Prostate gland (tissue), 2 donors: ENCODE data around the gene ARHGEF38. TPM values are rescaled to one million over a fixed set of nuclear protein-coding genes. Genes with fewer than 3 reads are reported as not detected.

Experiments
- DNase-seq: peaks from one replicate; pipeline ENCODE4 v3.0.0-alpha.2; 2019; ENCODE audit warnings: low spot score
- H3K27ac ChIP-seq, 2 donors: fragments of 200-600 bp; sonication (generic); 2 replicates each; pipeline ENCODE4 v1.5.1; 2017 to 2019
- H3K27me3 ChIP-seq: fragments of 200-600 bp; sonication (generic); replicated peaks from 2 replicates; pipeline ENCODE4 v1.5.1; 2019; ENCODE audit not compliant: insufficient read depth
- H3K36me3 ChIP-seq, 2 donors: fragments of 200-600 bp; sonication (generic); 1 replicate in 1 of 2; 2 replicates in 1 of 2; pipeline versions ENCODE4 v1.5.1 to v1.8.1; 2017 to 2019
- H3K4me1 ChIP-seq: fragments of 200-600 bp; sonication (generic); replicated peaks from 2 replicates; pipeline ENCODE4 v1.5.1; 2019
- H3K4me3 ChIP-seq, 2 donors: fragments of 200-600 bp; sonication (generic); 2 replicates each; pipeline ENCODE4 v1.5.1; 2017 to 2019
- H3K9me3 ChIP-seq: fragments of 200-600 bp; sonication (generic); 2 replicates; pipeline ENCODE4 v1.5.1; 2017
- POLR2A ChIP-seq: fragments of 450-650 bp; IDR thresholded peaks from one replicate; pipeline ENCODE4 v1.6.1; 2016; ENCODE audit warnings: antibody characterized with exemption, mild to moderate bottlenecking
- POLR2AphosphoS5 ChIP-seq: sonication (generic); formaldehyde crosslinking; IDR thresholded peaks from one replicate; pipeline ENCODE4 v1.6.1; 2017; ENCODE audit warnings: antibody characterized with exemption
- WGBS: methylation state at CpG from one replicate; pipeline ENCODE4 v1.1.5; 2018; 5-methylcytosine and 5-hydroxymethylcytosine counted together
- intact Hi-C: fragments of 100-400 bp; cut with DNase I; formaldehyde crosslinking; loops from one replicate; pipeline ENCODE4 v1.14.2; 2022
- total RNA-seq, 2 donors: library from RNA; depleted of rRNA; stranded (reverse); fragments of >200 nt; gene quantifications; one replicate each; pipeline ENCODE4 v1.1.0, GENCODE V29; 2016
- TF ChIP-seq, protein P1 (sequence below), 4 experiments: fragments of 200-600 bp in 2 of 4; fragments of 450-650 bp in 2 of 4; sonication (generic) in 2 of 4; IDR thresholded peaks; 1 replicate in 3 of 4; 2 replicates in 1 of 4; pipeline ENCODE4 v1.5.1; 2016 to 2019; ENCODE audit warnings: antibody characterized with exemption in 4 of 4, mild to moderate bottlenecking in 2 of 4, moderate library complexity in 2 of 4

The ARHGEF38 gene
- total RNA-seq, 2 donors from 2014 or later: 10.4 to 25.7 TPM

DNA sequence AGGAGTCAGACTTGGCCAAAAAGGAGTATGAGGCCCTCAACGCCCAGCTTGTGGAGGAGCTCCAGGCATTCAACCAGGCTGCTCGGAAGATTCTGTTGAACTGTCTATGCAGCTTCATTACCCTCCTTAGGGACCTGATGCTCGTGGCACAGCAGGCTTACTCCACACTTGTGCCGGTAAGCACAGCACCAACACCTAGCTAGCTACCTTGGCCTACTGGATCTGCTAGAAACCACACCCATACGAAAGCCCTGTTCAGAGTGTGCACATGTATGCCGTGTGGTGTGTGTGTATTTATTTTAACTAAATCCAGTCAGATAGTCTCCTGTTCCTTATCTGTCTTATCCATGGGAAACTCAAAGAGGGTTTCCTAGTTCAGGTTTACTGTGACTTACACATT lies 106.8 kb downstream of the ARHGEF38 start:
- DNase-seq: no peak
- WGBS: 78% methylated on average over 6 of the region's 6 CpGs

GRCh38 chr4:105661028-105661427 lies 108.6 kb downstream of the ARHGEF38 start:
- no peaks in the 10 kb centered on the region for H3K4me1 ChIP-seq
- H3K36me3 ChIP-seq: no peaks in the 10 kb centered on the region
- no peaks in the 10 kb centered on the region for H3K27me3 ChIP-seq
- H3K9me3 ChIP-seq: no peaks in the 10 kb centered on the region
- intact Hi-C loops: no loop called here
- TF ChIP-seq POLR2A (no peak), POLR2AphosphoS5 (no peak)
- TF ChIP-seq, protein P1, sequence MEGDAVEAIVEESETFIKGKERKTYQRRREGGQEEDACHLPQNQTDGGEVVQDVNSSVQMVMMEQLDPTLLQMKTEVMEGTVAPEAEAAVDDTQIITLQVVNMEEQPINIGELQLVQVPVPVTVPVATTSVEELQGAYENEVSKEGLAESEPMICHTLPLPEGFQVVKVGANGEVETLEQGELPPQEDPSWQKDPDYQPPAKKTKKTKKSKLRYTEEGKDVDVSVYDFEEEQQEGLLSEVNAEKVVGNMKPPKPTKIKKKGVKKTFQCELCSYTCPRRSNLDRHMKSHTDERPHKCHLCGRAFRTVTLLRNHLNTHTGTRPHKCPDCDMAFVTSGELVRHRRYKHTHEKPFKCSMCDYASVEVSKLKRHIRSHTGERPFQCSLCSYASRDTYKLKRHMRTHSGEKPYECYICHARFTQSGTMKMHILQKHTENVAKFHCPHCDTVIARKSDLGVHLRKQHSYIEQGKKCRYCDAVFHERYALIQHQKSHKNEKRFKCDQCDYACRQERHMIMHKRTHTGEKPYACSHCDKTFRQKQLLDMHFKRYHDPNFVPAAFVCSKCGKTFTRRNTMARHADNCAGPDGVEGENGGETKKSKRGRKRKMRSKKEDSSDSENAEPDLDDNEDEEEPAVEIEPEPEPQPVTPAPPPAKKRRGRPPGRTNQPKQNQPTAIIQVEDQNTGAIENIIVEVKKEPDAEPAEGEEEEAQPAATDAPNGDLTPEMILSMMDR (IDR thresholded peaks at IDR 0.05): no peak
- H3K27ac ChIP-seq: no peak overlapping the region
- 95% methylated on average over 3 of the region's 3 CpGs for WGBS
- no peak overlapping the region for H3K4me3 ChIP-seq
- no peak for DNase-seq

More for the DNA sequence above, 106.8 kb downstream of the ARHGEF38 start:
- intact Hi-C loops: no loop called here
- Histone ChIP-seq H3K36me3 (no peaks in the 10 kb centered on the region), H3K9me3 (no peaks in the 10 kb centered on the region), H3K4me3 (no peak overlapping the region), H3K4me1 (no peaks in the 10 kb centered on the region), H3K27me3 (no peaks in the 10 kb centered on the region), H3K27ac (no peak overlapping the region)
- TF ChIP-seq POLR2AphosphoS5: no peak
- TF ChIP-seq, protein P1 (IDR thresholded peaks at IDR 0.05): no peak
- no peak for TF ChIP-seq POLR2A

- 96% methylated on average over 2 of the region's 2 CpGs for WGBS
- no peak for DNase-seq
- Histone ChIP-seq H3K27me3 (no peaks in the 10 kb centered on the region), H3K4me1 (no peaks in the 10 kb centered on the region), H3K4me3 (no peak overlapping the region), H3K36me3 (no peaks in the 10 kb centered on the region), H3K9me3 (no peaks in the 10 kb centered on the region), H3K27ac (no peak overlapping the region)
- TF ChIP-seq, protein P1 (IDR thresholded peaks at IDR 0.05): no peak
- TF ChIP-seq POLR2A: no peak
- TF ChIP-seq POLR2AphosphoS5: no peak
- intact Hi-C loops: no loop called here
These were observed 110.7 kb downstream of the ARHGEF38 start for GRCh38 chr4:105662935-105663675.

DNA sequence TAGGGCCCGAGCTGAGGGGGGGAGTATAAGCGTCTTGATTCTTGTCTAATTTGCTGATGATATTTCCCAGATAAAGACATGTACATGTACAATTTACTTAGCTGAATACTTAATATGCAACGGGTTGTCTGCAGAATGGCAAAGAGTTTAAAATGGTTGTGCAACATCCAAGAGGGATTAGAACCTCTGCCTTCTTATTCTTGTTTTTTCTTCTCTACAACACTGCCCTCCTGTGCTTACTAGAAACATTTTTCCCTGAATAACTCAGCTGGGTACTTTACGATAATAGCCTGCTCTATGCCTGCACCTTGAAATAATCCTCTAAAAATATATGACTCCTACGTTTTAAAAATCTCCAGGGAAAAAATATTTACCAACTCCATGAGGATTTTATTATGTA lies 114.3 kb downstream of the ARHGEF38 start:
- Histone ChIP-seq H3K9me3 (no peaks in the 10 kb centered on the region), H3K27ac (no peak overlapping the region), H3K4me3 (no peak overlapping the region), H3K27me3 (no peaks in the 10 kb centered on the region), H3K36me3 (no peaks in the 10 kb centered on the region), H3K4me1 (no peaks in the 10 kb centered on the region)
- TF ChIP-seq, protein P1 (IDR thresholded peaks at IDR 0.05): peak in 2 of 4 experiments; percentile 26 to 28
- no peak for TF ChIP-seq POLR2A
- WGBS: 58% methylated on average over 5 of the region's 5 CpGs
- intact Hi-C loops: no loop called here
- DNase-seq: no peak

- TF ChIP-seq POLR2AphosphoS5 (no peak), POLR2A (no peak)
- TF ChIP-seq, protein P1 (IDR thresholded peaks at IDR 0.05): no peak
- Histone ChIP-seq H3K4me1 (no peaks in the 10 kb centered on the region), H3K9me3 (no peaks in the 10 kb centered on the region), H3K27ac (no peak overlapping the region), H3K36me3 (no peaks in the 10 kb centered on the region), H3K27me3 (no peaks in the 10 kb centered on the region), H3K4me3 (no peak overlapping the region)
- DNase-seq: no peak
- intact Hi-C loops: no loop called here
These were observed 118.3 kb downstream of the ARHGEF38 start for GRCh38 chr4:105670684-105671083.
